Measurements from ENCODE around the gene OPN1MW.
"Not testable (repeated sequence)": the region's sequence is repeated elsewhere in the genome, so short reads cannot be mapped to it uniquely, and the experiment has no call there.

DNA sequence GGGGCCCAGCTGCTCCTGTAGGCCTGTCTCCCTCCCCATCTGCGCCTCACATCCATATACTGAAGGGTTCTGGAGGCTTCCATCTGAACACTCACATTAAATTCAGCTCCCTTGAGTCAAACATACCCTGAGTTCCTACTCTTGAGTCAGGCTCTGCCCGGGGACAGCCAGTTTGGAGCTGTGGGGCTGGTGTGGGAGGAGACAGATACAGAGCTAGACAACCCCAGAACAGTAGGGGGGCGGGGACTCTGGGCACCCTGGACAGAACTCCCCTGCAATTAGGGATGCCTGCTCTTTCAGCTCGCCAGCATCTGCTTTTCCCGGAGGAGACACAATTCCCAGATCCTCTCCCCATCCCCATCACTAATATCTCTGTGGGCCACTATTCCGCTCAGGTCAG is 31.4 kb upstream of the OPN1MW start:
- TF ChIP-seq, protein P1, sequence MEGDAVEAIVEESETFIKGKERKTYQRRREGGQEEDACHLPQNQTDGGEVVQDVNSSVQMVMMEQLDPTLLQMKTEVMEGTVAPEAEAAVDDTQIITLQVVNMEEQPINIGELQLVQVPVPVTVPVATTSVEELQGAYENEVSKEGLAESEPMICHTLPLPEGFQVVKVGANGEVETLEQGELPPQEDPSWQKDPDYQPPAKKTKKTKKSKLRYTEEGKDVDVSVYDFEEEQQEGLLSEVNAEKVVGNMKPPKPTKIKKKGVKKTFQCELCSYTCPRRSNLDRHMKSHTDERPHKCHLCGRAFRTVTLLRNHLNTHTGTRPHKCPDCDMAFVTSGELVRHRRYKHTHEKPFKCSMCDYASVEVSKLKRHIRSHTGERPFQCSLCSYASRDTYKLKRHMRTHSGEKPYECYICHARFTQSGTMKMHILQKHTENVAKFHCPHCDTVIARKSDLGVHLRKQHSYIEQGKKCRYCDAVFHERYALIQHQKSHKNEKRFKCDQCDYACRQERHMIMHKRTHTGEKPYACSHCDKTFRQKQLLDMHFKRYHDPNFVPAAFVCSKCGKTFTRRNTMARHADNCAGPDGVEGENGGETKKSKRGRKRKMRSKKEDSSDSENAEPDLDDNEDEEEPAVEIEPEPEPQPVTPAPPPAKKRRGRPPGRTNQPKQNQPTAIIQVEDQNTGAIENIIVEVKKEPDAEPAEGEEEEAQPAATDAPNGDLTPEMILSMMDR (IDR thresholded peaks at IDR 0.05), result not testable (repeated sequence)
- TF ChIP-seq POLR2AphosphoS5 (IDR thresholded peaks at IDR 0.05), result not testable (repeated sequence)

All from esophagus muscularis mucosa (tissue), 3 donors.